GM13976 (cell line): ENCODE data around the gene CYYR1.

Experiments used
- DNase-seq: peaks from one replicate; pipeline ENCODE4 v3.0.0; 2012; ENCODE audit warnings: low spot score
- CTCF ChIP-seq: IDR thresholded peaks from 2 replicates; pipeline ENCODE4 v1.5.1; 2012; ENCODE audit warnings: borderline replicate concordance, mild to moderate bottlenecking; ENCODE audit not compliant: insufficient read depth; ENCODE audit errors: extremely low read depth, missing control alignments, control extremely low read depth
- in situ Hi-C: fragments of 300-500 bp; cut with MboI; formaldehyde crosslinking; loops from one replicate; pipeline ENCODE4 v1.12.0; 2022; ENCODE audit warnings: low sequenced_read_pairs, mixed read lengths, inconsistent platforms; ENCODE audit not compliant: unreplicated experiment

The CYYR1 gene

GRCh38 chr21:26443291-26443690, 129.8 kb downstream of the CYYR1 start:
- in situ Hi-C loops: no loop called here
- DNase-seq: no peak
- TF ChIP-seq CTCF: no peak

- no peak for TF ChIP-seq CTCF
- DNase-seq: no peak
- in situ Hi-C loops: no loop called here
These were observed 131.9 kb downstream of the CYYR1 start for GRCh38 chr21:26441149-26441548.

- in situ Hi-C loops: no loop called here
- no peak for DNase-seq
- TF ChIP-seq CTCF: no peak
These were observed 134.1 kb downstream of the CYYR1 start for GRCh38 chr21:26438976-26439375.

GRCh38 chr21:26437326-26438009, 135.6 kb downstream of the CYYR1 start:
- in situ Hi-C loops: no loop called here
- no peak for TF ChIP-seq CTCF
- no peak for DNase-seq

- no peak for DNase-seq
- in situ Hi-C loops: no loop called here
- no peak for TF ChIP-seq CTCF
These were observed 139.7 kb downstream of the CYYR1 start for GRCh38 chr21:26433386-26433785.

GRCh38 chr21:26432410-26432809, 140.7 kb downstream of the CYYR1 start:
- in situ Hi-C loops: no loop called here
- DNase-seq: no peak
- no peak for TF ChIP-seq CTCF
